Raji (cell line): ENCODE results near the gene FBXW12.

Source experiments
- POLR2A ChIP-seq: IDR thresholded peaks from 2 replicates; pipeline ENCODE4 v1.6.1; 2011; ENCODE audit warnings: low read depth, low read length, control low read depth; ENCODE audit not compliant: insufficient read depth

The FBXW12 gene

DNA sequence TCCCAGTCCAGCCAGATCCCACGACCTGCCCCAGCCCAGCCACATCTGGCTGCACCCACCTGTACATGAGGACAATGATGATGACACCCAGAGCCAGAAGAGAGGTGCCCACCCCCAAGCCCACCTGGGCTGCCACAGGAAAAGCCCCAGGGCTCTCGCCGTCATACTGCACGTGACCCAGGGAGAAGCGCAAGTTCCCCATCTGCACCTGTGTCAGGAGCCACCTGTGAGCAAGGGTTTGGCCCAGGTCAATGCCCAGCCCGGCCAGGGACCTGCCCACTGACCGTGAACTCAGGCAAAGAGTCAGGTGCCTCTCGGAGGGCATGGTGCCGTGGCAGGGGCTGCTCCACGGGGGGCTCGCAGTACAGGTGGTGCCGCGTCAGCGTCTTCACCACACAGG is 41.6 kb downstream of the FBXW12 start:
- TF ChIP-seq POLR2A, result no peak

DNA sequence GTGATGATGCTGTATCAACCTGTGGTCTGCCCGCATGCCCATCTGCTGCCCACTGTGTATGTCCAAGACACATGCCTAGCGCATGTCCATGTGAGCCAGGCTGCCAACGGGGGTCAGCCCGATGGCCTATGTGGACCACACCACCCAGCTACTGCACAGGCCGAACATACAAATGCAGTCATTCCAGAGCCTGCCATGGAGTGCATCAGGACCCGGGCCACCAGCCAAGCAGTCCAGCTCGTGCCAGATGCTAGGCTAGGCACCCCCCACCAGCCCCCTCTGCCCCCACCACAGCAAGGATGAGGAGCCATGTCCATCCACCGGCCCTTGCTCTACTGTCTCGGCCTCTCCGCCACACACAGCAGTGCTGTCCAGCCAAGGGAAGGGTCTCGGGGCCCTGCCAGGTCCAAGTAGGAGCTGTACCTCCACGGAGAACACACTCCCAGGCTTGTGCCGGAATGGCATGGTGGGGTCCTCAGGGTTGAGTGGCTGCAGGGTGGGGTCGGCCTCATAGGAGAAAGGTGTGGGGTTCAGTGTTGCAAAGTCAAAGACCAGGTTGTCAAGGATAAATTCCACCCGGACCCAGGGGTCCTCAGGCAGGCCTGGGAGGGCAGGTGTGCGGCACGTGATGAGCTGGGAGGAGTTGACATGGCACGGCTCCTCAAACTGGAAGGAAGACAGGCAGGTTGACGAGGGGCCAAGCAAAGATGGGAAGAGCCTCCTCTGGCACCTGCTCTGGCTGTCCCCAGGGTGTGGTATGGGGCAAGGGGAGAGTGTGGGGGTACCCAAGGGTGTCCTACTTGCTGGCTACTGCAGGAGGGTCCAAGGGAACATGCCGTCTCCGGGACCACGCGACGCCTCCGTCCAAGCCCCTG is 42.6 kb downstream of the FBXW12 start:
- TF ChIP-seq POLR2A, result no peak

DNA sequence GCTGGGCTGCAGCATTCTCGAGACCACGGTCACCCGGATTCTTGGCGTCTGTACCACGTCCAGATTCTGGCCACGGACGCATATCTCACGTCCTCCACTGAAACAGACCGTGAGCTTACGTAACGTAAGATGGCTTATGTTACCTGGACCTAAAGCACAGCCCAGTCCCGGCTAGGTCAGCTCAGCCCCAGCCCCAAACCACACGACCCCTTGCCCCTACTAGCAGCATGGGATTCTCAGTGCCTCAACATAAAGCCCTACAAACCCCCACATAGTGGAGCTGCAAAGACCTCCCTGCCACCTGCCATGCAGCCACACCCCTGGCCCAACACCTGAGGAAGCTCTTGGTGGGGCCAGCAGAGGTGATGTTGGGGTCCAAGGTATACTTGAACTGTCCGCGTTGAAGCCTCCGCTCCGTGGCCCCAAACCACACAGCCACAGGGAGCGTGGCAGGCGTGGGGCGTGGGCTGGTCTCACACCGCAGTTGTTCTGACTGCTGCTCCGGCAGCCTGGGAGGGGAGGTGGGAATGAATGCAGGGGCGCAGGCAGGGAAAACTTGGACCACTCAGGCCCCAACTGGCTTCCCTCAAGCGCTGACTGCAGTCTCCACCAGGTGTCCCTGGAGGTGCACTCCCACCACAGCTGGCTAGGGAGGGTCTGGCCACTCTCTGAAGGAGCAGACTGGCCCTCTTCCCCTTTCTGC is 43.4 kb downstream of the FBXW12 start:
- no peak for TF ChIP-seq POLR2A

DNA sequence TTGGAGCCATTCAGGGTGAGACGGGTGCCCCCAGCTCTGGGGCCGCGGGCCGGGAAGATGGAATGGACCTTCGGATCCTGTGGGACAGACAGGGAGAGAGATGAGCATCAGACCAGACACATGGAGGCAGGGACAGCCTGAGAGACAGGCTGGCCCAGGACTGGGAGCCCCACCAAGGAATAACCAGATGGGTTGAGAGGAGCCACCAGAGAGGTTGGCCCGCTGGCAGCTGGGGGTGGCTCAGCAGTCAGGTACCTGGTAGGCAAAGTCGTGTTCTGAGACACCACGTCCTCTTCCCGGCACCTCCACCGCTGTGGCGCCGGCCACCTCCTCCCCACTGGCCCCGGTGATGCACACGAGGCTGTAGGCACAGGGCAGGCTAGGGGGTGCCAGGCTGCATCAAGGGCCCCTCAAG is 44.1 kb downstream of the FBXW12 start:
- TF ChIP-seq POLR2A, result no peak

DNA sequence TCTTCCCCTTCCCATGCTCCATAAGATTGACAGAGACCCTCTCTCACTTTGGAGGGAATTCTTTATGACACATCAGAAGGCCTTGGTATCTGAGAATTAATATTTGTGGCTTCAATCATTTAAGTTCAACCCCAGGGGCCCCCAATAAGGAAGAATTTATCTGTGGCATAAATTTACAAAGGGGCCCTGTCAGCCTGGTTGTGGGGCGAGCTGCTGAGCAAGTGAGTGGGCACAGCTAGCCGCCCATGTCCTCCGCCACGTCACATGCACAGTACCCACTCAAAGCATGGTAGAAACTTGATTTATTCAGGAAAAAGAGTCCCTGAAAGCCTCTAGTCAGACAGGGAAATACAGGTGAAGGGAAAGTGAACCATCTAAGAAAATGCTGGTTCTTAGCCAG is 44.5 kb downstream of the FBXW12 start:
- no peak for TF ChIP-seq POLR2A

DNA sequence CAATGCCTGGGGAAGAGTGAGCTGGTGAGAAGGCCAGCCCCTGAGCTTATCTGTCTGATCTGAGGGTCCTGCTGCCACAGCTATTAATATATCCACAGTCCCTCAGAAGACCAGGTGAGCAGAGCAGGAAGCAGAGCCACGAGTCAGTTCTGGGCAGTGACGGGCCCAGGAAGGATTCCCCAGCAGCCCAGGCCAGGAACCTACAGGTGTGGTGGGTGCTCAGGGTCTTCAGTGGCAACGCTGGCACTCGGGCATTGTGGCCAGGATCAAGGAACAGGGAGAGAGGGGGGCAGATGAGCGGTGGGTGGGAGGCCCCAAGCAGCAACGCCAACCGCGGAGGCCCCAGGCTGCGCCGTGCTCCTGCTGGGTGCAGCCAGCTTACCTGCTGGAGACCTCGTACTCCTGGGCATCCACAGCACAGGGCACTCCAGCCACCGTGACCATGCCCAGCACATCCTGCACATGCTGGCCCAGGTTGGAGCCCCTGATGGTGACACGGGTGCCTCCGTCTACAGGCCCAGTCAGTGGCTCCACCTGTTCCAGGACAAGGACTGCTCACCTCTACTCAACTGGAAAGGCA is 45.6 kb downstream of the FBXW12 start:
- TF ChIP-seq POLR2A, result no peak

DNA sequence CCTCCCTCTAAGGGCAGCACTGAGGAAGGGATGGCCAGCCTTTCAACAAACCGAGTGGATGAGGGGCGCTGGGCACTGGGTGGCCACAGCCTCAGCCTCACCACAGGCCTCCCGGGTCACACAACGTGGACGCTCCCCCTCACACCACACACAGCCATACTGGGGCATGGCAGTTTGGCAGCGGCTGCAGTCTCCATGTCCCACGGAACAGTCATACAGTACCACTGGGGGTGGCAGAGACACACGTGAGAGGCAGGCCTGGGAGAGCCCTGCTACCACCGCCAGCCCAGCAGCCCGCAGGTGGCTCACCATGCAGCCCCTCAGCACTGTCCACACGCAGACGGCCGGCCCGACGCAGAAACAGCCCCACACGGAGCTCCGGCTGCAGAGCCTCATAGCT is 46.1 kb downstream of the FBXW12 start:
- TF ChIP-seq POLR2A, result no peak

DNA sequence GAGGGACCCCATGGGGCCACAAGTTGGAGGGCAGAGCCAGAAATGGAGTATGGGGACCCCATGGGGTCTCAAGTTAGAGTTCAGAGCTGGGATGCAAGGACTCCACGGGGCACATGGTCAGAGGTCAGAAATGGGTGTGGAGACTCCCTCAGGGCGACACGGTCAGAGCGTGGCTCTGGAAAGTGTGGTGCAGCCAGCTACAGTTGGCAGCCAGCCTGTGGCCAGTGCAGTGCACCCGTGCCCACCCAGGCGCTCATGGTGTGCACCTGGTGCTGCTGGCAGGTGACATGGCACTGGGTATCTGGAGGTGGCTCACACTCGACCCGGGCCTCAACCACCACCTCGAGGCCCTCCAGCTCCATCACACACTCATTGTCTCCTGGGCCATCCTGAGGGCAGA is 46.6 kb downstream of the FBXW12 start:
- TF ChIP-seq POLR2A, result no peak

DNA sequence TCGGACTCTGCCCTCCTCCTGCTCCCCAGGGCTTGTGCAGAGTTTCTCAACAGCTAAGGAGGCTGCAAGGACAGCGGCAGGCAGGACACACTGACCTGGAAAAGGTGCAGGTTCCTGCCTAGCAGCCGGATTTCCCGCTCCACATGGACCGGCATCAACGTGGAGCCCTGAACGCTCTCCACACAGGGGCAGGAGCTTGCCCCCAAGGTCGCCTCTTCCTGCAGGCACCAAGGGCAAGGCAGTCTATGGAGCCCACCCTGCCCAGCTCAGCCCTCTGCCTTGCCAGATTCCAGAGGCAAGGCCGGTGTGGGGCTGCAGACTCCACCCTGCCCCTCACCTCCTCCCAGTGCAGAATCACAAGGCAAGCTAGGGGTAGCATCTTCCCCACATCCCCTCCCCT is 47.1 kb downstream of the FBXW12 start:
- TF ChIP-seq POLR2A, result no peak

DNA sequence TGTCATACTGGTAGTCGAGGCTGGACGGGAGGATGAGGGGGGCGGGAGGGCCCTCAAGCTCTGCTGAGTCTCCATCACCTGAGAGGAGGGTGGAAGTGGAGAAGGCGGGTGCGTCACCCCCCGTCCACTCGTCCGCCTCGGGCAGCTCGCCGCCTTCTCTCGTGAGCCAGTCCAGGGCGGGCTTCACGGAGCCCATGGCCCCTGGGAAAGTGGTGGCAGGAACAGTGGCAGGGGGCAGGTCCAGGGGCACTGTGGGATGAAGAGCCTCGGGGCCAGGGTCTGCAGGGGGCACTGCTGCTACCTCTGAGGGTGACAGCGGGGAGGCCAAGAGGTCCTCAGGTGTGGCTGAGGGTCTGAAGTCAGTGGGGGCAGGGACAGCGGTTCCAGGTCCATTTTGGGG is 47.6 kb downstream of the FBXW12 start:
- no peak for TF ChIP-seq POLR2A

DNA sequence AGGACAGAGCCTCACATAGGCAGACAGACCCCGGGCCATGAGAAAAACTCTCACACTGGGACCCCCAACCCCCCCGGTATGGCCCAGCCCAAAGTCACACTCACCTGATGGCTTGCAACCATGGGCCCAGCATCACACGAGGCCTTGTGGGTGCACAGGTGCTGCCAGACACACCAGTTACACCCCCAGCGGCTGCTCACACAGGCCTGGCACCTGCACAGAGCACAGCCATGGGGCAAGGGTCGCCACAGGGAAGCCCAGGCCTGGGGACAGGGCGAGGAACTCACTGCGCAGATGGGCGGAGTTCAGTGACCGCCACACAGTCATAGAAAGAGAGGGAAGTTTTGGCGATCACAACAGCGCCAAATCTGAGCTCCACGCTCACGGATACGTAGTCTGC is 48.5 kb downstream of the FBXW12 start:
- TF ChIP-seq POLR2A, result no peak

DNA sequence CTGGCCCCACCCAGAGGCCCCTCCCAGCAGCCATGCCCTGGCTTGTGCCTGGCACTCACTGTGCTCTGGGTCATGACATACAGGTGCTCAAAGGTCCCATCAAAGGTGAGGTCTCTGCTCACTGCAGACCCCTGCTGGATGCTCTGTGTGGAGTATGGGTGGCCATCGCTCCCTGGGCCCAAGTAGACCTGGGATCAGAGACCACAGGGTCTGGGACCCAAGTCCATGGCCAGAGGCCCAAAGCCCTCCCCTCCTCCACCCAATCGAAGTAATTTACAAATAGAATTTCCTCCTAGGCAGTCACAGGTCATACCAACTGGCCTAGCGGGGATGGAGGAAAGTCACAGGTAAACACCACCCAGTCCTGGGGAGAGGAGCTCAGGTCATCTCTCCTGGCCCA is 50.3 kb downstream of the FBXW12 start:
- TF ChIP-seq POLR2A, result no peak

DNA sequence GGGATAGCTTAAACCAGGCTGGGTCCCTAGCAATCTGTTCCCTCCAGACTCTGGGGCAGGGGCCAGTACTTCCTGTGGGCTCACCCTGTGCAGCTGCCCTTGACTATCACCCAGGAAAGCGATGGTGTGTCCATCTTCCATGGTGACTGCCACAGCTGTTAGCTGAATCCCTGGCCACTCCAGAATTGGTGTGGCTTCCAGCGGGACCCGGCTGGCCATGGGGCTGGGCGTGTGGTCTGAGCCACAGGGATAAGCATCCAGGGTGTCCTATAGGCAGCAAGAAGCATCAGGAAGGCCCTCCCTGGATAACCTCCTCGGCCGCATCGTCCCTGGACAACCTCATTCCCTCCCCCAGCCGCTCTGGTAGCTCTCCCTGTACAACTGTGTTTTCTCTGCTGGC is 50.7 kb downstream of the FBXW12 start:
- TF ChIP-seq POLR2A, result no peak

DNA sequence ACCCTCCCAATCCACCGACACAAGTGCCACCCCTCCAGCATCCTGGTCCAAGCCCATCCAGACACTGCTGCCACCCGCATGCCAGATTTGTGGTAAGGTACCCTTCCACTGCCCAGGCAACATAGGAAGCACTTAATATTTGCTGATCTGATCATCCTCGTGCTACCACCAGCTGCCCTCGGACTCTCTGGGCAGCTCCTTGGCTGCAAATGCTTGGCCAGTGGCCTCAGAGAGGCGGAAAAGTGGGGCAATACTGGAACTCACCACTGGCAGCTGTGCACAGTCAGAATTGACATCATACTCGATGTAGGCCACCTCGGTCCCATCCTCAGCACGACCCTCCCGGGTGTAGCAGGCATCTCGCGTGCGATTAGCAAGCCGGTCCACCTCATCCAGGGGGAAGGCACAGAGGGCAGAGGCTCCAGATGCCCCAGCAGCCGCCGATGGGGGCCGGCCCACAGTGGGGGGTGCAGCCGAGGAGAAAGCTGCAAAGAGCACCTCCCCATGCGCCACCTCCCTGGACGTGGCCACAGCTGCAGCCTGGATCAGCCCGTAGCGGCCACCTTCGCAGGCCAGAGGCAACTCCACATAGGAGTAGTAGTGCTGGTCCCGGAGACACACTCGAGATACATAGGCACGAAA is 51.3 kb downstream of the FBXW12 start:
- no peak for TF ChIP-seq POLR2A

DNA sequence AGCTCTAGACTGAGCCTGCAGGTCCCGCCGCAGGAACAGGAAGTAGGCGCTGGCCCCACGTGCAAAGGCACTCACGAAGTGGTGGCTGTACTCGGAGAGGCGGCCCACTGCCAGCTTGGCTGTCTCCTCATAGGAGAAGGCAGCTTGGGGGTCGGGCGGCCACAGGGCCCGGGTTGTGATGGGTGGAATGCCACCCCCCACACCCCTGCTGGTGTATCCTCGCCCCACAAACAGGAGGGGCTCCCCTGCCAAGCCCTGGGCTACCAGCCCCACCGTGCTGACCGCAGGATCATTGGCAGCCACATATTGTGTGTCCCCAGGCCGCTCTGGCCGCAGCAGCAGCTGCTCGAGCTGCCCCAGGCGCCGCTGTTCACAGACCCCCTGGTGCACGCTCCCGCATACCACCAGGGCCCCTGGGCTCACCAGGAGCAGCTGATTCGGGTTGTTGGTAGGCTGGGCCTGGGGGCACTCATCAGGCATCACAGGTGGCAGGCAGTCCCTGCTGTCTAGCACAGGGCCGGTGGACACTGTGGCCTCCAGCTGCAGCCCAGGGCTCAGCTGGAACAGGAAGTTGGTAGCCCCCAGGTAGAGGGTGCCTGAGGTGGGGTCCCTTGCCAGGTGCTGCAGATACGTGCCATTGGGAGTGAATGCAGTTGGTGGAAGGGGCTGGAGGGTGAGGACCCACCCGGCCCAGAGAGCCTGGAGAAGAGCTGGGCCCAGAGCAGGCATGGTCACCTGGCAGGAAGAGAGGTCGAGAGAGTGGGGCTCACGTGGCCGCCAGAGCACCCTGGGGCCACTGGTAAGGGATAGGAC is 52.1 kb downstream of the FBXW12 start:
- no peak for TF ChIP-seq POLR2A

DNA sequence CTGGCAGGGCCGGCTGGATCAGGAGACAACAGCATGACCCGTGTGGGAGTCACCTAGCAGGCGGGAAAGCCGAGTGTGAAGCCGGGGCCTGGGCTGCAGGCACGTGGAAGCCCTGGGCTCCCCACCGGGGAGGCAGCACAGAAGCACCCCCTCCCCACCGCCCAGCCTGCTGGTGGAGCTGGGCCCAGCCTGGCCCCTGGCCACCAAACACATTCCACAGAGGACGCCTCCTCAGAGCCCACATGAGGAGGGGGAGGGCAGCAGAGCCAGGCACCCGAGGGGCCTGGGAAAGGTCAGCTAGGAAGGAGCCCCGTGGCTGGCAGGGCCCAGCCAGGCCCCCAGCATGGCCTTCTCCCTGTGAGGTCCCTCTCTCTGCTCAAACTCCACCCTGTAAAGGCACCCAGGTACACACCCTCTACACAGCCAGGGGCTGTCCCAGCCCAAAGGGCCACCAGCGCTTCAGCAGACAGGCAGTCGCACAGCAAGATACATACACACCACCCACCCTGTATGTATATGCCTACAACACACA is 53.3 kb downstream of the FBXW12 start:
- TF ChIP-seq POLR2A, result no peak
